GM19238 (cell line): ENCODE results near the gene CST5.
"Not testable (repeated sequence)": the region's sequence is repeated elsewhere in the genome, so short reads cannot be mapped to it uniquely, and the experiment has no call there.

Source experiments
- DNase-seq: peaks from one replicate; pipeline ENCODE4 v3.0.0; 2011; ENCODE audit warnings: low spot score; ENCODE audit not compliant: insufficient read length

CST5 gene

DNA sequence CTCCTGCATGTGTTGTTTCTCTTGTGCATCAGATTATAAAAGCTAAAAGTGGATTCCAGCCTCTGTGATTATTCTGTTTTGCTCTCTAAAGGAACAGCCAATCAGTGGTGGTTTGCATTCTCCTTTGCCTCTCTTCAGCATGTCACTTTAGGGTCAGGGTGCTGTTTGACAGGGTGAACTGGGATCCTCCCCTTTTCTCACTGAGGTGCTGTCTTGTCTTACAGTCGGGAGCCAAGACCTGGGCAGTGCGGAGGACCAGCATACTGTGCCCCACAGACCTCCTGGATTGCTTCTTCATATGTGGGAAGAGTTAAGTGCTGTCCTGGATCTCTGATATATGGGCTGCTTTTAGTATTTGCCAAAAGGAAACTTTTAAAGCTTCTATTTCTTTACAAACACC is 37.9 kb downstream of the CST5 start:
- DNase-seq = no peak

DNA sequence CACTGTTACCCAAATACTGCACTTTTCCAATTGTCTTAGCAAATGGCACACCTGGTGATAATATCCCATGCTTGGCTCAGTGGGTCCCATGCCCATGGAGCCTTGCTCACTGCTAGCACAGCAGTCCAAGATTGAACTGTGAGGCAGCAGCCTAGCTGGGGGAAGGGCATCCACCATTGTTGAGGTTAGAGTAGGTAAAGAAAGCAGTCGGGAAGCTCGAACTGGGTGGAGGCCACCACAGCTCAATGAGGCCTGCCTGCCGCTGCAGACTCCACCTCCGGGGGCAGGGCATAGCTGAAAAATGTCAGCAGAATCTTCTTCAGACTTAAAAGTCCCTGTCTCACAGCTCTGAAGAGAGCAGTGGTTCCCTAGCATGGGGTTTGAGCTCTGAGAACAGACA is 43.8 kb downstream of the CST5 start:
- DNase-seq = no peak

DNA sequence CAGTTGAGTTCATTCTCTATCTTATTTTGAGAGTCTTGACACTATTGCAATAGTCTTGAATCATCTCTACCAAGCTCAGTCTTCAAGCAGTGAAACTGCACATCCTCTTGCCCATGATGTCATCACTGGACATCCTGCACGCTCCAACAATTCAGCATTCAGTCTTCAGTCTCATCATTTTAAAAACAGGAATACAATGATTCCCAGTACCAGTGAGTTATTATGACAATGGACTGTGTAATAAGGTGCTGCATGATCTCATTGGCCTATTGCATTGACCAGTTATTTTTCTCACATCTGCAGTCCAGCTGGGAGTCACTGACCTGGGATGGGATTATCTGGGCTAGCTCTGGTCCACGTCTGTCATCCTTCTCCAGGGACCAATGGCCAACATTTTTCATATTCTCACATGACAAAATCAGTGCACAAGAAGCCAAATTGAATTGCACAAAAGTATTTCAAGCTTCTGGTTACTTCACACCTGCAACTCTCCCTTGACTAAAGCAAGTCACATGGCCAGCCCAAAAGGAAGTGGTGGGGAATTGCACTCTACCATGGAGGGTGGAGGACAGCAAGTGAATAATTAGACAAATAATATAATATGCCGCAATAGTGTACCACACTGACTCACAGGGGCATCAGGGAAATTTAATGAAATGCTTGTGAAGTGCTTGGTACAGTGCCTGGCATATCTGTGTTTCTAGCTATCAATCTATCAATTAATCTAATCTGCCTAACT is 46.6 kb downstream of the CST5 start:
- no peak for DNase-seq

DNA sequence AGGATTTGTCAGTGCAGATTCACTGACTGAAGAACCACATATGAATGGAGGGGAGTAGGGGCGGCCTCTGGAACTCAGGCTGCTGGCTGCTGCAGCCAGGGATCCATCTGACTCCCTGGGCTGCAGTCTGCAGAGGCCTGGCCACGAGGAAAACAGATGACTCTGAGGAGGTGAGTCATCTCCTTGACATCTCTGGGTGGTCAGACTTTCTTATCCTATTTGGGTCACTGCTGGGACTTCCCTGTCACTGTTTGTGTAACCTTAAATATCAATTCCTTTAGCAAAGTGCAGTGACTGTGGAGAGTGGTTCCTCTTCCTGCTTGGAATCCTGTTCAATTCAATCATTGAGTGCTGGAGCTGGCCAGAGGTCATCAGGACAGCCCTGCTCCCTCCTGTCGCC is 47.6 kb downstream of the CST5 start:
- DNase-seq = not testable (repeated sequence)

DNA sequence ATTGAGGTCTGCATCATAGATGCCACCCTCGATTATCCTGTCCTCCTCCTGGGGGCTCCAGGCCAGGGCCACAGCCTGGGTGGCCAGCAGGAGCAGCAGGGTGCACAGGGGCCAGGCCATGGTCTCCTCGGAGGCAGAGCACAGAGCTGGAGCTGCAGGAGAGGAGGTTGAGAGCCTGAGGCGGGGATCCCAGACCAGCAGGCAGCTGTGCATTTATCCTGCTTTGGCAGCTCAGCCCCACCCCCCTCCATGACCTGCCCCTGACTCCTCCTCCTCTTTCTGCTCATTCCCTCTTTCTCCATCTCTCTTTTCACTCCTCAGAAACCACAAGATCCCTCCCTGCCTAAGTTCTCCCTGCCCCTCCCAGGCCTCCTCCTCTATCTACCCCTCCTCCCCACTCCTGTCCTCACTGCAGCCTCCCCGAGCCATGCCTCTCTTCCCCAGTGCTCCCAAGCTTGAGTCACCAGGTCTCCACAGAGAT is 53.0 kb downstream of the CST5 start, which contains the start of gene CST2:
Gene CST2 (minus strand): TSS at position 189 of the 481 bp plus-strand sequence. CDS start 69 bp downstream, at position 120.
- no peak for DNase-seq
